ENCODE data around the gene GAPVD1. TPM values are rescaled to one million over a fixed set of nuclear protein-coding genes. Genes with fewer than 3 reads are reported as not detected.

The GAPVD1 gene
- total RNA-seq, 2 experiments from 2014 or later, result 74.1 to 82.2 TPM

DNA sequence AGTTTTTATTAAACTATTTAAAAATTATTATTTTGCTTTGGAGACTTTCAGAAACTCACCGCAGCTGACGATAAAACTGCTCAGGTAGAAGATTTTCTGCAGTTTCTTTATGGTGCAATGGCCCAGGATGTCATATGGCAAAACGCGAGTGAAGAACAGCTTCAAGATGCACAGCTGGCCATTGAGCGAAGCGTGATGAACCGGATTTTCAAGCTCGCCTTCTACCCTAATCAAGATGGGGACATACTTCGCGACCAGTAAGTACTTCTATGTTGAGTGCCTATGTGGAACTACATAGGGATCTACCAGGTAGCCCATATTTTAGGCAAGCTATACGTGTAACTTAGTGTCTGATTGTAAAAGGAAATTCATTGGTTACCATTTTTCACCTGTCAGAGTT is 94.0 kb downstream of the GAPVD1 start:
- H3K27me3 ChIP-seq (ENCODE audit: control insufficient read depth in 1 of 2, insufficient read depth in 2 of 2, low read length in 2 of 2), result no peaks in the 10 kb centered on the region
- DNase-seq, result no peak
- ChIA-PET CTCF (no interaction called here), POLR2A (no interaction called here)
- H3K4me1 Mint-ChIP-seq (ENCODE audit: low read depth), result no peaks in the 10 kb centered on the region
- no peaks in the 10 kb centered on the region for H3K4me1 ChIP-seq (ENCODE audit: insufficient read depth, low read length)
- no peak overlapping the region for H3K27ac ChIP-seq (ENCODE audit: low read depth in 1 of 2, low read length in 2 of 2)
- intact Hi-C loops (cut with DNase I, micrococcal nuclease), result no loop called here
- peaks cover 98% of the 10 kb centered on the region for H3K36me3 Mint-ChIP-seq (ENCODE audit: low read depth)
- TF ChIP-seq, protein P1, sequence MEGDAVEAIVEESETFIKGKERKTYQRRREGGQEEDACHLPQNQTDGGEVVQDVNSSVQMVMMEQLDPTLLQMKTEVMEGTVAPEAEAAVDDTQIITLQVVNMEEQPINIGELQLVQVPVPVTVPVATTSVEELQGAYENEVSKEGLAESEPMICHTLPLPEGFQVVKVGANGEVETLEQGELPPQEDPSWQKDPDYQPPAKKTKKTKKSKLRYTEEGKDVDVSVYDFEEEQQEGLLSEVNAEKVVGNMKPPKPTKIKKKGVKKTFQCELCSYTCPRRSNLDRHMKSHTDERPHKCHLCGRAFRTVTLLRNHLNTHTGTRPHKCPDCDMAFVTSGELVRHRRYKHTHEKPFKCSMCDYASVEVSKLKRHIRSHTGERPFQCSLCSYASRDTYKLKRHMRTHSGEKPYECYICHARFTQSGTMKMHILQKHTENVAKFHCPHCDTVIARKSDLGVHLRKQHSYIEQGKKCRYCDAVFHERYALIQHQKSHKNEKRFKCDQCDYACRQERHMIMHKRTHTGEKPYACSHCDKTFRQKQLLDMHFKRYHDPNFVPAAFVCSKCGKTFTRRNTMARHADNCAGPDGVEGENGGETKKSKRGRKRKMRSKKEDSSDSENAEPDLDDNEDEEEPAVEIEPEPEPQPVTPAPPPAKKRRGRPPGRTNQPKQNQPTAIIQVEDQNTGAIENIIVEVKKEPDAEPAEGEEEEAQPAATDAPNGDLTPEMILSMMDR (IDR thresholded peaks at IDR 0.05), result no peak
- no peak overlapping the region for H3K4me3 ChIP-seq (ENCODE audit: low read length)
- no peaks in the 10 kb centered on the region for H3K9me3 Mint-ChIP-seq
- no peaks in the 10 kb centered on the region for H3K9me3 ChIP-seq (ENCODE audit: control insufficient read depth in 1 of 2, insufficient read depth in 1 of 2, low read length in 2 of 2)
- peaks cover 91% of the 10 kb centered on the region for H3K36me3 ChIP-seq (ENCODE audit: insufficient read depth, low read length)
- ATAC-seq (ENCODE audit: poor library complexity), result no peak
- H3K27me3 Mint-ChIP-seq, result no peaks in the 10 kb centered on the region
- H3K27ac Mint-ChIP-seq, result no peak overlapping the region
- no peak overlapping the region for H3K4me3 Mint-ChIP-seq

DNA sequence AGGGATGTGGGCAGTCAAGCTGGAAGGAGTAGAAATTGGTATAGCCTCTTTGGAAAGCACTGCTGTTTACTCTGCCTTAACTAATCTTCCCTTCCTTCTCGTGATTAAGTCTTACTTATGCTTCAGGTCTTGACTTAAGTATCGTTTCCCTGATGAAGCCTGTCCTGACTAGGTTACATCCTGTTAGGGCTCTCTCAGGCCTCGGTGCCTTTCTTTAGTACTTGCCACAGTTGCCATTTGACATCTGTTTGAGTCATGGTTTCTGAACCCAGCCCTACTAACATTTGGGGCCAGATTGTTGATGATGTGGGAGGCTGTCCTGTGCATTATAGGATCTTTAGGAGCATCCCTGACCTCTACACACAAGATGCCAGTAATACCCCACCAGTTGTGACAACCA is 94.4 kb downstream of the GAPVD1 start:
- no peaks in the 10 kb centered on the region for H3K9me3 Mint-ChIP-seq
- H3K4me1 ChIP-seq (ENCODE audit: insufficient read depth, low read length), result no peaks in the 10 kb centered on the region
- ChIA-PET POLR2A (no interaction called here), CTCF (no interaction called here)
- no peak for ATAC-seq (ENCODE audit: poor library complexity)
- peaks cover 91% of the 10 kb centered on the region for H3K36me3 ChIP-seq (ENCODE audit: insufficient read depth, low read length)
- H3K9me3 ChIP-seq (ENCODE audit: control insufficient read depth in 1 of 2, insufficient read depth in 1 of 2, low read length in 2 of 2), result no peaks in the 10 kb centered on the region
- no peaks in the 10 kb centered on the region for H3K4me1 Mint-ChIP-seq (ENCODE audit: low read depth)
- H3K27ac Mint-ChIP-seq, result no peak overlapping the region
- intact Hi-C loops (cut with DNase I, micrococcal nuclease), result no loop called here
- no peak for DNase-seq
- H3K27me3 Mint-ChIP-seq, result no peaks in the 10 kb centered on the region
- no peak overlapping the region for H3K4me3 ChIP-seq (ENCODE audit: low read length)
- H3K27ac ChIP-seq (ENCODE audit: low read depth in 1 of 2, low read length in 2 of 2), result no peak overlapping the region
- no peak overlapping the region for H3K4me3 Mint-ChIP-seq
- peaks cover 98% of the 10 kb centered on the region for H3K36me3 Mint-ChIP-seq (ENCODE audit: low read depth)
- TF ChIP-seq, protein P1 (IDR thresholded peaks at IDR 0.05), result no peak
- no peaks in the 10 kb centered on the region for H3K27me3 ChIP-seq (ENCODE audit: control insufficient read depth in 1 of 2, insufficient read depth in 2 of 2, low read length in 2 of 2)

DNA sequence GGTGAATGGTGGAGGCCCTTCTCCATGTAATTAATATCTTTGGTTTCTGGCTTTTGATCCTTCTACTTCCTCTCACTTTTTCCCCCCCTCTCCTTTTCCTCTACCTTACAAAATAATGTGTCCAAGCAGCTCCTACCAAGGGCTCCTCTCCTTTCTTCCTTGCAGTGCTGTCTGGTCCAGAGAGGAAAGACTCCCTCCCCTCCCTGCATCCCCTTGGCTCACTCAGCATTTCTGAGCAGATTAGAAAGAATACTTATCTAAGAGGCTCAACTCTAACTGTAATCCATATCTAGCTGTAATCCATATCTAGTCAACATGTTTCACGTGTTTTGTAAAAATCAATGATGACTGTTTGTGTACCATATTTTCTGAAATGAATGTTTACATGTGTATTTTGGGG is 97.4 kb downstream of the GAPVD1 start:
- H3K9me3 Mint-ChIP-seq, result no peaks in the 10 kb centered on the region
- CTCF ChIA-PET, result interaction anchor here (0.8 kb wide), 1 partner anchor 215 kb away, joined by 3 read pairs; the partner anchor contains the start of gene SCAI
- POLR2A ChIA-PET, result no interaction called here
- peaks cover 10% of the 10 kb centered on the region for H3K4me1 Mint-ChIP-seq (ENCODE audit: low read depth)
- peaks cover 97% of the 10 kb centered on the region for H3K36me3 Mint-ChIP-seq (ENCODE audit: low read depth)
- no peaks in the 10 kb centered on the region for H3K27me3 Mint-ChIP-seq
- Histone ChIP-seq H3K9me3 (ENCODE audit: control insufficient read depth in 1 of 2, insufficient read depth in 1 of 2, low read length in 2 of 2) (no peaks in the 10 kb centered on the region), H3K4me3 (ENCODE audit: low read length) (no peak overlapping the region), H3K36me3 (ENCODE audit: insufficient read depth, low read length) (peaks cover 86% of the 10 kb centered on the region), H3K27ac (ENCODE audit: low read depth in 1 of 2, low read length in 2 of 2) (no peak overlapping the region), H3K4me1 (ENCODE audit: insufficient read depth, low read length) (no peaks in the 10 kb centered on the region), H3K27me3 (ENCODE audit: control insufficient read depth in 1 of 2, insufficient read depth in 2 of 2, low read length in 2 of 2) (no peaks in the 10 kb centered on the region)
- DNase-seq (no peak), ATAC-seq (ENCODE audit: poor library complexity) (no peak)
- TF ChIP-seq, protein P1 (IDR thresholded peaks at IDR 0.05), result no peak
- intact Hi-C loops (cut with DNase I, micrococcal nuclease), result no loop called here
- no peak overlapping the region for H3K4me3 Mint-ChIP-seq
- peak overlapping the region; percentile 5 for H3K27ac Mint-ChIP-seq

Data from CD4-positive, alpha-beta T cell (primary cell).